Iris pigment epithelial cell (primary cell): ENCODE measurements around the gene HCST.
"Not testable (repeated sequence)": the region's sequence is repeated elsewhere in the genome, so short reads cannot be mapped to it uniquely, and the experiment has no call there.

Experiments used
- DNase-seq: peaks from one replicate; pipeline ENCODE4 v3.0.0-alpha.2; 2011; ENCODE audit warnings: low read depth

HCST gene

DNA sequence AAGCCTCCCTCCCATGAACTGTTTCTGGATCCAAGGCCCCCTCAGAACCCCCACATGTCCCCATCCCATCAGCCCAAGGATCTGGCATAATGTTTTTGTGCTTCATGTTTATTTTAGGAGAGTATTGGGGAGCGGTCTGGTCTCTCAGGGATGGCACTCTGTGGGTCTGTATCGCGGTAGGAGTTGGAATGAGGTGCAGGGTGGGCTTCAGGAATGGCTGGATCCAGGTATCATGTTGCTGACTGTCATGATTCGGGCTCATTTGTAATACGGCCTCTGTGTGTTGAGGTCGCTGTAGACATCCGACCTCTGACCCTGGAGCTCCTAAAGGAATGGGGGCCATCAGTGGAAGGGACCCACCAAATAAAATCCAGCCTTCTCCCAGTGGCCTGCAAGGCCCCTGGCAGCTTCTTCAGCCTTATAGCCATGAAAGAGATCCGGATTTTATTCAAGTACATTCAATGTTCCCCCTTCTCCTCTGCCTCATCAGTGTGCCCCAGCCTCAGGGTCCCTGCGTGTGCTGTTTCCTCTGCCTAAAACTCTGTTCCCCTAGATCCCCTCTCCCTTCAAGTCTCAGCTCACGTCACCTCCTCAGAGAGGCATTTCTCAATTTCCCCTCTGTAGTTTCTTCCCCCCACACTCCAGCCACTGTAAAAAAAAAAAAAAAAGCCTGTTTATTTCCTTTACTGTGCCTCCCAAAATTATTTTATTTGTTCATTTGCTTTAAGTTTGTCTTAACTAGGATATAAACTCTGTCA, 2.2 kb downstream of the HCST start:
- no peak for DNase-seq

DNA sequence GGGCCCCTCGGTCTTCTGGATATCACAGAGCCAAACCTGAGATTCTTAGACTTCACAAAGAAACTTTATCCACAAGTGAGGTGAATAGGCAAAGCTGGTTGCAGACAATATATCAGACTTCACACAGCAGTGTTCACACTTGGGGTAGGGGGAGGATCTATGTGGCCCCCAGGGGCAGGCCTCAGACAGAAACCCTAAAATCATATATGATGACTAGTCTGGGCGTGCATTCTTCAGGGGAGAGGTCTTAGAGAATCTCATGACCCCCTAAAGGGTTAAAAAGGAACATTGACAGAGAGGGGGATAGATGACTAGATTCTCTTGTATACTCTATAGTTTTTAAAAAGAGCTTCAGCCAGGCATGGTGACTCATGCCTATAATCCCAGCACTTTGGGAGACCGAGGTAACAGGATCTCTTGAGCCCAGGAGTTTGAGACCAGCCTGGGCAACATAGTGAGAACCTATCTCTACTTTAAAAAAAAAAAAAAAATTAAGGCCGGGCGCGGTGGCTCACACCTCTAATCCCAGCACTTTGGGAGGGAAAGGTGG, 2.9 kb downstream of the HCST start:
- DNase-seq = peak; percentile 49

DNA sequence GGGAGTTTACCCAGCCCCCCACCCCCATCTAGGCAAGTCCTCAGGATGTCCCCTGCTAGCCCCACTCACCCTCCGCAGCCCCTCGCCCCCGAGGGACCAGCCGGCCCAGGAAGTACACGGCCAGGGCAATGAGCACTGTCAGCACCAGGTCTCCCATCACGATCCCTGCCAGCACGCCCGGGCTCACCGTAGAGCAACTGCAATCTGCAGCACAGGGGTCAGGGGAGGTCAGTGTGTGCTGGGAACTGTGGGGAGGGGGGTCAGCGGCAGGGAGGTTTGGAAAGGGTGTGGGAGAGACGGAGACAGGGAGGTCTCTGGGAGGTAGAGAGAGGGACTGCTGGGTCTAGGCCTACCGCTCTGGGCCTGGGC, 5.0 kb downstream of the HCST start:
- DNase-seq = no peak

DNA sequence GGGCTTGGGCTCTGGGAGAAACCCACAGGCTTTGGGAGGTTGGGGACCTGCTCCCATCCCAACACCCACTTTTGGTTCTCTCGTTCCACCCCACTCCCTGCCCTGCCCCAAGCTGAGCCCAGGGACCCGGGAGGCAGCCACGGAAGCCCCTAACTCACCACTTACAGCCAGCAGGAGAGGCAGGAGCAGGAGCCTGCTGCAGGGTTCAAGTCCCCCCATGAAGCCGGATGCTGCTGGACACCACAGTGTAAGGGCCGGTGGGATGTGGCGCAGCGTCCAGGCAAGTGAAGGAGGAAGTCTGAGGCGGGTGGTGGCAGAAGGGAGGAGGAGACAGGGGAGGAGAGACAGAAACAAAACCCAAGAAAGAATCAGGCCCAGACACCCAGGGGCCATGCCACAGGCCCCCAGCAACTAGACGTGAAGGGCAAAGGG, 5.7 kb downstream of the HCST start, which contains the start of gene TYROBP:
Gene TYROBP (minus strand): TSS at position 286 of the 432 bp plus-strand sequence. CDS start 67 bp downstream, at position 219.
- no peak for DNase-seq

DNA sequence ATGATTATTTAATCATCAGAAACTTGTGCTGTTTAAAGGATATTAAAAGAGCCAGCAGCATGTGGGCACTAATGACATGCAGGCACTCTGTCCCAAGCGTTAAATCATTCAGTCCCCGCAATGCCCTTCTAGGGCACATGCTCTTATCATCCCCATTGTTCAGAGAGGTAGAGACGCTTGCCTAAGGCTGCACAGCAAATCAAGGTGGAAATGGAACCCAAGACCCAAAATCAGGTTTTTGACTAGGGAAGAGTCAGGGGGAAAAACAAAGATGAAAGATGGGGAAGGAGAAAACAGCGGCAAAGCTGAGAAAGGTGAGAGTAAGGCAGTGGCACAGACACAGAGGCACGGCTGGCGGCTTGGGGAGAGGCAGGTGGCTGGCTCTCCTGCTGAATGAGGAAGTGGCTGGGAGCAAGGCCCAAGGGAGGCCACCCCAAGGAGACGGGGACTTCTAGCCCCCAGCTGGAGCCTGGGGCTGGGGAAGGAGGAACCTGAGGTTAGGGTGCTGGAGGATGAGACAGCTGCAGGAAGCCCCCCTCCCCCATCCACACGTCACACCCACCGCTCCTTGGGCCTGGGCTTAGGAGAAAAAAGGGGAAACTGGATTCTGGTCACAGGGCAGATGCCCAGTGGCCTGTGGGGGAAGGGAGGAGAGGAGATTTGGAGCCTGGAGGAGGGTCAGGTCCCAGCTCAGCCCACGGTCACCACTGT, 6.8 kb downstream of the HCST start:
- DNase-seq = no peak

- no peak for DNase-seq
Measured at GRCh38 chr19:35909684-35910035, 7.3 kb downstream of the HCST start.

DNA sequence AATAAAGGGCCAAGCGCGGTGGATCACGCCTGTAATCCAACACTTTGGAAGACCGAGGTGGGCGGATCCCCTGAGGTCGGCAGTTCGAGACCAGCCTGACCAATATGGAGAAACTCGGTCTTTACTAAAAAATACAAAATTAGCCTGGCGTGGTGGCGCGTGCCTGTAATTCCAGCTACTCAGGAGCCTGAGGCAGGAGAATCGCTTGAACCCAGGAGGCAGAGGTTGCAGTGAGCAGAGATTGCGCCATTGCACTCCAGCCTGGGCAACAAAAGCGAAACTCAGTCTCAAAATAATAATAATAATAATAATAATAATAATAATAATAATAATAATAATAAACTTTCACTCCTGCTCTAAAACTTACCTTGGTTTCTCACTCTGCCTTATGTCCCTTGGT, 8.0 kb downstream of the HCST start:
- not testable (repeated sequence) for DNase-seq

- no peak for DNase-seq
Measured at GRCh38 chr19:35911173-35911572, 8.8 kb downstream of the HCST start.

DNA sequence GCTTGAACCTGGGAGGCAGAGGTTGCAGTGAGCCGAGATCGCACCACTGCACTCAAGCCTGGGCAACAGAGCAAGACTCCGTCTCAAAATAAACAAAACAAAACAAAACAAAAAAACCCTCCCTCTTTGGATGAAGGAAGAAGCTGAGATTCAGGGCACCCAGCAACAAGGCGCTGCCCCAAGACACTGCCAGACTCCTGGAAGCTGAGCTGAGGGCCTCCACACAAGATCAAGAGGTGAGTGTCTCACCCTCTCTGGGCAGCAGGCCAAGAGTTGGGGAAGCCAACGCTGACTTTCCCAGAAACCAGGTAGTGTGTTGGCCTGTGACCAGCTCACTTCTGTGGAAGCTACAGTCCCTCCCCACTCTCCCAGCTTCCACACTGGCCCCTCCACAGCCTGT, 9.5 kb downstream of the HCST start:
- DNase-seq = no peak

GRCh38 chr19:35913589-35913988, 11.3 kb downstream of the HCST start:
- no peak for DNase-seq

- DNase-seq = no peak
Measured at GRCh38 chr19:35915443-35915842, 13.1 kb downstream of the HCST start.

- DNase-seq = no peak
Measured at GRCh38 chr19:35919306-35919705, 17.0 kb downstream of the HCST start.

GRCh38 chr19:35921012-35921411, 18.7 kb downstream of the HCST start:
- DNase-seq = no peak

GRCh38 chr19:35925501-35925900, 23.2 kb downstream of the HCST start:
- DNase-seq = no peak

- DNase-seq = no peak
Measured at GRCh38 chr19:35928507-35928906, 26.2 kb downstream of the HCST start.

DNA sequence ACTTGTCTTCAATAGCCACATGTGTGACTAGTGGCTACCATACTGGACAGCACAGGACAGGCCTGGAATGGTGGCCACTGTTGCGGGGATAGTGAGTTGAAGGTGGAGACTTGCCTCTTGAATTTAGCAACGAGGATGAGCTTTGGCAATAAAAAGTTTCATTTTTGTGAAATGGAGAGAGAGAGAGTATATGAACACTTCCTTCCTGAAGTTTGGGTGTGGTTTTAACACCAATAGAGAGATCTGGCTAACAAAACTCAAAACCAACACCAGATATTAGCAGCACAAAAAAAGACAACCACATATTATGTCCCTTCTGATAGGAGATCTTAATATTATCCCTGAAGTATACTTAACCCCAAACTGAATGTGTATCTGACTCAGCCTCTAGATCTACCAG, 27.5 kb downstream of the HCST start:
- DNase-seq = no peak

GRCh38 chr19:35931161-35931873, 29.0 kb downstream of the HCST start:
- DNase-seq = peak; percentile 99

DNA sequence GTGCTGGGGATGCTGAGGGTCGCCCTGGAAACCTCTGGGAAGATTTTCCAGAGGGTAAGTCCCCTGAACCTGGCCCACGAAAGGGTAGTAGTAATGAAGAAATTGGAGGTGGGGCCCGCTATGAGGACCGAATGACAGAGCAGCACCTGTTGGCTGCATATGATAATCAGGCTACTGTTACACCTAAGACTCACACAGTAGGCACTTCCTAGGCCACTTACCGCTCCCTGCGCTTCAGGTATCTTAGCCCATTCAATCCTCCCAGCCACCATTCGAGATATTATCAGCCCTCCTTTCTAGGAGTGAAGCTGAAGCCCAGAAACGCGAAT, 29.5 kb downstream of the HCST start:
- no peak for DNase-seq

- no peak for DNase-seq
Measured at GRCh38 chr19:35932291-35932936, 30.1 kb downstream of the HCST start.

- DNase-seq = peak; percentile 75
Measured at GRCh38 chr19:35935911-35936737, 33.8 kb downstream of the HCST start, which contains the start of gene LRFN3. TSS of gene LRFN3 (plus strand) at chr19:35936374. CDS start at chr19:35939426, 3,052 bp downstream.

GRCh38 chr19:35936738-35937268, 34.5 kb downstream of the HCST start:
- no peak for DNase-seq
